KBM-7 (cell line): Measurements from ENCODE around the gene ASPRV1.
A peak's percentile ranks its signal among the peaks of the same experiment; 100 is the strongest.

Experiments
- DNase-seq: peaks from one replicate; pipeline ENCODE4 v3.0.0-alpha.2; 2015
- in situ Hi-C: fragments of 300-500 bp; cut with MboI; formaldehyde crosslinking; loops from 2 replicates; pipeline ENCODE4 v1.14.3; 2020; ENCODE audit warnings: low sequenced_read_pairs, low pct_unique_long_range_greater_than_20kb, mixed read lengths

ASPRV1 gene

GRCh38 chr2:69946351-69947324 is 14.8 kb downstream of the ASPRV1 start:
- DNase-seq = peak; percentile 54
- in situ Hi-C loops = no loop called here

DNA sequence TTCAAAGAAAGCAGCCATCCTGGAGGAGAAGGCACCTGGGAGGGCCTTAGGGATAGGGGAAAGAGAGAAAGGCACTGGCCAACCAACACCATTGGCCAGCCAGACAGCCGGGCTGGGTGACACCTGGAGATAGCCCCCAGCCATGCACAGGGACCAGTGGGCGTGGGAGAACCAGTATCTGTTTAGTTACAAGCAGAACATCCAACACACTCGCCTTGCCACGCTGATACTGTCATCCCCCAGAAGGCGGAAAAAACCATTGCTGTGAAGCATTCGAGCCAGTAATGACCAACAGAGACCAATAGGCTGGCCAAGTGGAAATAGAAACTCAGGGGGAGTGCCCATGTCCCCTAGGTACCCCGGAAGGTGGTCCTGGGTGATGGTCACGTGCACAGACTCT is 15.5 kb downstream of the ASPRV1 start:
- in situ Hi-C loops = no loop called here

DNA sequence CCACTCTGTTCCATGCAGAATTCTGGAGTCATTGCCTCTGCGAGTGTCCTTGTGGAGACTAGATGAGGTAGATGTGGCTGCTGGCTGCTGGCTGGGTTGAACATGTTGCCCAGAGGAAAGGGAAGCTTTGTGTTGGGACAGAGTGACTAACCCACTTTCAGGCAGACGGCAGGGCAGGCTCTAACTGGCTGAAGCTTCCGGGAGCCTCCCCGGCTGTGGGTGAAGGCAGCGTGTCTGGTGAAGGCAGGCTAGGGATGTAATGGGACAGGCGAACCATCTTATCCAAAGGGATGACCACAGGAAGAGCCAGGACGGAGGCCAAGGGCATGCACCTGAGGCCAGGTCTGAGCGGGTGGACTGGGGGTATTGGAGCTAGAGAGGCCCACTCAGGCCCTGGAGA is 16.0 kb downstream of the ASPRV1 start:
- in situ Hi-C loops = no loop called here
- DNase-seq = no peak

More for the DNA sequence above, 15.5 kb downstream of the ASPRV1 start:
- no peak for DNase-seq

GRCh38 chr2:69944756-69945155 is 16.7 kb downstream of the ASPRV1 start:
- no peak for DNase-seq
- in situ Hi-C loops = no loop called here

DNA sequence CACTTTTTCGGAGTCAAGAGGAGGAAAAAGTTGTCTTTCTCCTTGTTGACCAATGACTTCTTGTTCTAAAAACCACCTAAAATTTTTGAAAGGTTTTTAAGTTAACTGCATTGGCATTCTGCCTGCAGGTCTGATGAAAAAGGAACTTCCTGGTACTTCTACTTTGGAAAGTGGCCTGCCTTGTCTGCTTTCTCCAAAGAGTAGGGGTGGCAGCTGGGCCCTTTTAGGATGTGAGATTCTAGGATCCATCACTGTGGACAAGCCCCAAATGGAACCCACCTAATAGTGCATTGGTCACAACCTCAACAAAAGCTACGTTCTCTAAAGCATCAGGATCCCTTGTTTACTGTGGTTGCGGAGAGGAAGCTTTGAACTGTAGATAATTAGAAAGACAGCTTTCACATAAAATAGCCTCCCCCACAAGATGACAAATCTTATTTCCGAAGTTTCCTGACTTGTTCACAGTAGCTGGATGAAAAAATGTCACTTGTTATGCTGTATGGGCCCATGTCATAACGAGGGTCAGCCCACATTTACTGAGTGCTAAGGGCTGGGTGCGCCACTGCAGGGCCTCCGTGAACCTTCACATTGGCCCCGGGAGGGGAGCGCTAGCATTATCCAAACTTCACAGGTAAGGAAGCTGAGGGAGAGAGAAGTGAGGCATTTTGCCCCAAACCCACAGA is 17.4 kb downstream of the ASPRV1 start:
- in situ Hi-C loops = no loop called here
- DNase-seq = peak; percentile 57

- in situ Hi-C loops = no loop called here
- no peak for DNase-seq
Measured at GRCh38 chr2:69943000-69943842, 18.2 kb downstream of the ASPRV1 start.

- DNase-seq = no peak
- in situ Hi-C loops = no loop called here
Measured at GRCh38 chr2:69940691-69941090, 20.7 kb downstream of the ASPRV1 start.

GRCh38 chr2:69939722-69940121 is 21.7 kb downstream of the ASPRV1 start:
- in situ Hi-C loops = no loop called here
- DNase-seq = no peak

GRCh38 chr2:69937968-69938367 is 23.5 kb downstream of the ASPRV1 start:
- DNase-seq = no peak
- in situ Hi-C loops = no loop called here

DNA sequence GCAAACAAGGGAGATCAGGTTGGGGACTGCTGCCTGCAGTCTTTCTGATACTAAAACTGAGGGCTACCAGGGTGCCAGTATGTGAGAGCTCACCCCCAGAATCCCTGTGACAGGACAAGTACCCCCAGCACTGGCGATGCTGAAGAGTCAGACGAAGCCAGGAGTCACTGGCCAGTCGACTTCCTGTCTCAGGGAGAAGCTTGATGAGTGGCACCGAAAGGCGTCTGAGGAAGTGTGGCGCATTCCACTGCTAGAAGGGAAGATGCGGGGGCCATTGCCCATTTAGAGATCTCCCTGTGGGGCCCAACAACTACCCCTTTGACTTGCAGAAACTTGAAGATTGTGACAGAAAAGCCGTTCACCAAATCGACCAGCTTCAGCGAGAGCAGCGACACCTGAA is 24.5 kb downstream of the ASPRV1 start:
- in situ Hi-C loops = no loop called here
- DNase-seq = no peak

- no peak for DNase-seq
- in situ Hi-C loops = no loop called here
Measured at GRCh38 chr2:69935011-69935410, 26.4 kb downstream of the ASPRV1 start.

DNA sequence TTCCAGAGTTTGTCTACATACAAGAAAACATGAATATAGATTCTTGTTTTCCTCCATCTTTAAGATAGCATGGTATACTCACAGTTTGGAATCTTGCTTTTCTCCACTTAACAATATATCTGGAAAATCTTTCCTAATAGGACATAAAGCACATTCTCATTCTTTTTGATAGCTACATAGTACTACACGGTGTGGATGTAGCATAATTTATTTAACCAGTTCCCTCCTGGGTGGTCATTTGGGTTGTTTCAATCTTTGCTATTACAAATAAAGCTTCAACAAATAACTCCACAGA is 26.9 kb downstream of the ASPRV1 start:
- in situ Hi-C loops = no loop called here
- no peak for DNase-seq

DNA sequence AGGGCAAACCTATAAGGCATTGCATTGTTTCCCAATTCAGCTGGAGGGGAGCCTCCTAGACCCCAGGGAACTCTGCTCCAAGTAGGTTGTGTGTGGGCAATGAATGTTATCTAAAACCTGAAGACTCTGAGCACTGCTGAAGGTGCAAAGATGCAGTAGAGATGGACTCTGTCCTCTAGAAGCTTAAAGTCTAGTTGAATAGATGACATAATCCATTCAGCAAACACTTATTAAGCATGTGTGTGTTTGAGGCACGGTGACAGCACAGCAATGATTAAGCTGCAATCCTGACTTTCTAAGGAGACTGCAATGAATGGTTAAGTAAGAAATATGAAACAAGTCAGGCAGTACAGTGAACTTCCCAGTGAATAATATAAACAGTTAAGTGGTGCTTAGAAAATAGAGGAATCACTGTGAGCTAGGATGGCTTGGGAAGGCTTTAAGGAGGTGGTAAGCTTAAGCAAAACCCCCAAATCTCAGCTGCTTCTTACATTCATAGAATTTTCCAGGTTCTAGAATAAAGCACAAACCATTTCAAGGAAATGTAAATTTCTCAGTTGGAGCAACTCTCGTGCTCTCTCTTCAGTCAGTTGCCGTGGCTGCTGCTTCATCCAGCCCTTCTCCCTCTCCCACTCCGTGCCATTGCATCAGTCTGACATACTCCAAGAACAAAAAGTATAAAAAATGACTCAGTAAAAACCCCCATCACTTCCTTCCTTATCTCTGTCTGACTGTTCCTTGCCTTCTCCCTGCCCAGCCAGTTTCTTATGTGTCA is 27.4 kb downstream of the ASPRV1 start:
- peak; percentile 49 for DNase-seq
- in situ Hi-C loops = no loop called here

GRCh38 chr2:69933254-69933828 is 28.1 kb downstream of the ASPRV1 start:
- peak; percentile 41 for DNase-seq
- in situ Hi-C loops = no loop called here

- in situ Hi-C loops = no loop called here
- no peak for DNase-seq
Measured at GRCh38 chr2:69932596-69932922, 28.9 kb downstream of the ASPRV1 start.

DNA sequence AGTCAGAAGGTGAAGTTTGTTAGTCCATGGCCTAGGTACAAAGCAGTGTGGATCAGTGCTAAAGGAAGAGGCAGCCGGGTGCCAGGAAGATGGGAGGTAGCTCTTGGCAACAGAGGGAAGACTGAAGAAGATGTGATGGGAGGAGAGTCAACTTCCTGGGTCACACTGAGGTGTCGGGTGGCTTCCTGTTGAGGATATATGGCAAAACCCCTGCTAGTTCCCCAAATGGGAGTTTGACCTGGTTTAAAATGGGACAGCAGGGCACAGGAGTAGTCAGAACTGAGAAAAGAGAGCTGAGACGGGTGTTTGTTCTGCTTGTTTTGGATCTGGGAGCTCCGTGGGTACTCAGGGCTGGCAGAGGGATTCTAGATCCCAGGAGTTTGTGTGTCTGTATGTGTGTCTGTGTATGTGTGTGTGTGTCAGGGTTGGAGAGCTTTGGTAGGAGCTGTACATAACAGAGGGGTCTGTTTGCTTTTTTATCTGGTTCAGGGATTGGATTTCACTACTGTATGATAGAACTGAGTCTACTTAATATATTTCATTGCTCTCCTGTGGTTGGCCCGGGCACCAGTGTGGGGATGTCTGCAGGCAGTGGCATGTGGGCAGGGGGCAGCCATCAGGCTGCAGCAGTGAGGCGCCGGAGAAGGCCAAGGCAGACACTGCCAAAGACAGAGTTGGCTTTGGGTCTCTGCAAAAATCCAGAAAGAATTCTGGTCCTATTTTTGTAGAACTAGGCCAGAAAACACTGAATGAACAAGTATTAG is 29.4 kb downstream of the ASPRV1 start:
- in situ Hi-C loops = no loop called here
- no peak for DNase-seq

DNA sequence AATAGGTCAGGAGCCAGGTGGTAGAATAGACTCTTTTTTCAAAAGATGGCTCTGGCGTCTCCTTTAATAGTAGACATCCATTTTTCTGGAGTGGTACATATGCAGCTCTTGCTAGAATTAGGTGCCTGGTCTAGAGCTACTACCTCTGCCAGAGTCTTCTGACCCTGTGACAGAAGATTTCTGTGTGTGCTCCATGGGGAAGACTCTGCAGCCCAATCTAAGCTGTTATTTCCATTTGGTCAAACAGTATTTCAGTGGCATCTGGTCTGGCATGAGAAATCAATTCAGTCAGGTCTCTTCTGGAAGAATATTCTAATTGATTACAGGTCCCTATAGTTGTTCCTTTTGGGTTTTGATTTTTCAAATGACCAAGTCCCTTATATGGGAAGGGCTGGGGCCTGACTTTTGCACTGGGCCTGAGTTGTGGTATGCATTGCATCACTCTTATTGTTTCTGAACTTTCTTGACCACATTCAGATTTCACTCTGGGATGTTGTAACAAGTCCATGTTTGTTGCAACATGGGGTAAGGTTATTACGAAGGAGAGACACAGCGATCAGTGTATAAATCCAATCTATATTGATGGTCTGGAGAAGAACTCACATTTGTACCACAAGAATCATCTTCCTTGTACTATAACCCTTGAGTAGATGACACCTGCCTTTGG is 34.4 kb downstream of the ASPRV1 start:
- DNase-seq = no peak
- in situ Hi-C loops = no loop called here

- in situ Hi-C loops = loop anchor here (25.0 kb wide), 1 partner anchor 239 kb away; no protein-coding TSS in a partner anchor
- DNase-seq = no peak
Measured at GRCh38 chr2:69923116-69923515, 38.3 kb downstream of the ASPRV1 start.
